GM19455 (cell line): ENCODE measurements around the gene NGLY1.

Experiments used
- ATAC-seq: cut with Tn5 transposase; IDR thresholded peaks from one replicate; pipeline ENCODE4 v1.9.1; 2021; ENCODE audit not compliant: unreplicated experiment

Gene NGLY1

DNA sequence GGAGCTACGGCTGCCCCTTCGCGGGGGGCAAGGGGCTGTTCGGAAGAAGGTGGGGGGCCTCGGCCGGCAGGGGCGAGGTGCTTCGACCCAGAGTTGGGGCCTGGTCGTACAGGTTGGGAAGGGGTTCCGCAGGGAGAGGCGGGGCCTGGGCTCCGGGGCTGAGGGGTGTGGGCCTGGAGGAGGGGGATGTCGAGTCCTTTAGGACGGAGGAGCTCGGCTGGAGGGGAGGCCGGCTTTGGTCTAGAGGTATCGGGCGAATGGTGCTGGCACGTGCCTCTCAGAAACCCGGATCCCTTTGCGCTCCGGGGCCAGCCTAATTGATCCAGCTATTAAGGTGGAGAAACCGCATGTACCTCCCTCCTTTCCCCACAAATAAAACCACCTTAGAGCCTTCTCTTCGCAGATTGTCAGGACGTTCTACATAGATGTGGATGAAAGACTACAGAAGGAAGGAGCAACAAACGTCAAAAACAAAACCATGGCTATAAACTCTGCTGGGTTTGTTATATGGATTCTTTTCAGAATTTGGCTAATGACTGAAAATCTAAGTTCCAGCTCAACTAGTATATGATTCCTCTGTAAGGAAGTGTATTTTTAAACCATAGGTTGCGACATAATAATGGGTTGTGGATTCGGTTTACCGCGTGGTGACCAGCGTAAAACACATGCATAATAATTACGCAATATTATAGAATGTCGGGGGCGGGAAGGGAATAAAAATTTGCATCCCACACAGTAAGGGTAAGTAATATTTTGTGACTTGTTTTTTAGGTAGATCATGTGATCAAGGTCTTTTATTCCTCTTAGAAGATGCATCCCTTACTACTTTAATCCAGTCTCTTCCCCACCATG is 644 bp upstream of the NGLY1 start:
- peak; percentile 30 for ATAC-seq

GRCh38 chr3:25782636-25782937 is 656 bp downstream of the NGLY1 start:
- ATAC-seq: no peak

DNA sequence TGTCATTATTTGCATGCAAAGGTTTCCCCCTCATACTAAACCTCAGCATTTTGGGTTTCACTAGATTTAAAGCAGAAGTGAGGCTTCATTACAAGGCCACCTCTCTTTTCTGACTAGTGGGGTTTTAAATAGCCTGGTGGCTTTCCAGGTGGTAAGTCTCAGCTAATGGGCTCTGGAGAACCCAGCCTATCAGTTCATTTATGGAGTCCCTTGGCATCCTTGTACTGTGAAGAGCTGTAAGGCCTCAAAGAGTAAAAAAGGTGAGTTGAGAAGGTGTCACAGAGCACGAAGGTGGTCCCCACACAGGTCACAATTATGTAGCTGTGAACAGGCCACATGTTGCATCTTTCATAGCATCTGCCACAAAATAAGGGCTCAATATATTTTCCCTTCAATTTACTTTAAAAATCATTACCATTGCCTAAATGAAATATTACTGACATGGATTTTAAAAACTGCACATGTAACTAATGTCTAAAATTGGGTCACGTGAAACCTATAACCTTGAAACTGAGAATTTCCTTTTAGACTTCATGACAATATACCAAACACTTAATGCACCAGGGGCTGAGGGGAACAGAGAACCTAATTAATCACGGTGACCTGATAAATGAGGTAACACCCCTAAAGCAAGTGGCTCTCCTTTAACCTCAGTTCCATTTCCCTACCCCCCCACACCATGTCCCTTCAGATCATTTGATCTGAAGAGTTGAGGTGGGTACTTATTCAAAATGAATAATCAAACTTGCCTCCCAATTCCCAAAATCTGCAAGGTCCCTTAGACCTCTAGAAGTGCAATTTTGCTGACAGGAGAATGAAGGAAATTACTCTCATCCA is 1.3 kb downstream of the NGLY1 start:
- ATAC-seq: peak; percentile 57

- no peak for ATAC-seq
These were observed 2.0 kb downstream of the NGLY1 start for GRCh38 chr3:25781145-25781757.

- no peak for ATAC-seq
These were observed 2.6 kb downstream of the NGLY1 start for GRCh38 chr3:25780618-25781017.

GRCh38 chr3:25775936-25776335 is 7.3 kb downstream of the NGLY1 start:
- ATAC-seq: no peak

GRCh38 chr3:25768851-25769250 is 14.4 kb downstream of the NGLY1 start:
- ATAC-seq: peak; percentile 86

- no peak for ATAC-seq
These were observed 31.5 kb downstream of the NGLY1 start for GRCh38 chr3:25751725-25752124.

GRCh38 chr3:25751048-25751447 is 32.2 kb downstream of the NGLY1 start:
- no peak for ATAC-seq

GRCh38 chr3:25749031-25749581 is 34.1 kb downstream of the NGLY1 start:
- ATAC-seq: no peak

DNA sequence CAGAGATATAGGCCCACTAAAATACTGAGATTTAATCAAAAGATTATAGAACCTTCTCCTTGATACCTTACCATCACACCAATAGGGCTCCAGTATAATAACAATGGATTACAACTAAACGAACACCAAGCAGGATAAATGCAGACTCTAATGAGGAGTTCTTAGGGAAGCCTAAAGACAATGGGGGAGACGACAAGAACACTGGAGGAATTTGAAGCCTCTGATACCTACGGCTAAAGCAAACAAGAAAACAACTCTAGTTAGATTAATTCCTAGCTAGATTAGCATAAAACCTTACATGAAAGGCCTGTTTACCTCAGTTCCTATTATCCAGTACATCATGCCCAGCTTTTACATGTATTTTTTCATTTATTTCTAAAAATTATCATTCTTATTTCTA is 35.1 kb downstream of the NGLY1 start:
- no peak for ATAC-seq

GRCh38 chr3:25747033-25747432 is 36.2 kb downstream of the NGLY1 start:
- ATAC-seq: no peak

DNA sequence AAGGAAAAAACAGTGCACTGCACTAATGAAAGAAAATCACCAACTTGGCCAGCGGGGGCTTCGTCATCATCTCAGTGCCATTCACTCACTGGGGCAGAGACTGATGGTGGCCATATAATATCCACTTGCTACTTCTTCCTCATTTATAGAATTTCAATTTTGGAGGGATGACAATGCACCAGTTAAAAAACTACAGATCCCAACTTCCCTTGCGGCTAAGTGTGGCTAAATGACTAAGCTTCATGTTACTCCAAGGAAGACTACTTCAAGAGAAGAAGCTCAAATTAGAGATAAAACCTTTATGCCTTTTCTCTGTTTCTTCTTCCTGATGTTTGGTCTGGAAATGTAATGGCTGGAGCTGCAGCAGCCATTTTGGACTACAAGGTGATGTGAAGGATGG is 38.8 kb downstream of the NGLY1 start:
- ATAC-seq: no peak

GRCh38 chr3:25728101-25728500 is 55.1 kb downstream of the NGLY1 start:
- no peak for ATAC-seq

DNA sequence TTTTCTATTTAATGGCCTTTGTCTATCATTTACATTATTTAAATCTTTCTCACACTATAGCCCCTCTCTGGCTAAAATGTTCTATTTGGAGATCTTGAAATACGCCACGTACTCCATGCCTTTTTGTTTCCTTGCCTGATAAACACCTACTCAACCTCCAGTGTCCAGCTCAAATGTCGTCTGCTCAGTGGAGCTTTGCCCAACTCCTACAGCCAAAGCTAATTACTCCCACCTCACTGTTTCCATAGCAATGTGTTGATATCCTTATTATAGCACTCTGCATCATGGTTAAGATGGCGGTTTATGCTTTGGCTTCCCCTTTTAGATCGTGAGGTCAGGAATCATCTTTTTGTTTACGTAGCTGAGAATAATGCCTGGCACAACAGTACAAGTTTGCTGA is 55.9 kb downstream of the NGLY1 start:
- ATAC-seq: no peak

DNA sequence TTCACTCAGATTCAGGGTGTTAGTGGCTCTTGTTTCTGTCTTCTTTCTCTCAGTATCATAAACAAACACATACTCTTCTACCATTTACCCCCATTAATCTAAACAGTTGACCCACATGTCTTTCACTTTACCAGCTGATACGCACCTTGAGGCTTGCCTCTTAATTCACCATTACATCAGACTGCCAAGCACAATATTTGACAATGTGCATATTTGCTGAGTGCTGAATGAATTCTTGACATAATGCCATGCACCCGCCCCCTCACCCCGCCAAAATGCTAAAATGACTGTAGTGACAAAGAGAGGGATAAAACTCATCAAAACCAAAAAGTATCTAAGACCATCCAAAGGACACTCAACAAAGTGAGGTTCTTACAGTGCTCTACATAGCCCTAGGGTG is 57.4 kb downstream of the NGLY1 start:
- ATAC-seq: no peak

DNA sequence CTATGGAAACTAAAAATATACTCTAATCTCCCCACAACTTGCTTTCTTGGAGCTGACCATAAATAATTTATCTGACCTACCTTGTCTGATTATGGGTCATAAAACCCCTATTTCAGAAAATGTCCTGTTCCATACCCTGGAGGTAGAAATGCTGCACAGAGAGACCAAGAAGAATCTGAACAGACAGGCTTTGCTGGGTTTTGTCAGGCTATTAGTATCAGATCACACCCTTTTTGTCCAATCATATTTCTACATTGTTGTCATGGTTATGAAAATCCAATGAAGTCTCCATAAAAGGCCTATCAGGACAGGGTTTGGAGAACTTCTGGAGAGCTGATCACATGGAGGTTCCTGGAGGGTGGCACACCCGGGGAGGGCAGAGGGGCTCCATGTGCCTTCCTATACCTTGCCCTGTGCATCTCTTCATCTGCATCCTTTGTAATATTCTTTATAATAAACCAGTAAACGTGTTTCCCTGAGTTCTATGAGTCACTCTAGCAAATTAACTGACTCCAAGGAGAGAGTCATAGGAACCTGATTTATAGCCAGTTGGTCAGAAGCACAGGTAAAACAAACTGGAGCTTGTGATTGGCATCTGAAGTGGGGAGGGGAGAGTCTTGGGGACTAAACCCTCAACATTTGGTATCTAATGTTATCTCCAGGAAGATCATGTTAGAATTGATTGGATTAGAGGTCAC is 58.1 kb downstream of the NGLY1 start:
- ATAC-seq: no peak

DNA sequence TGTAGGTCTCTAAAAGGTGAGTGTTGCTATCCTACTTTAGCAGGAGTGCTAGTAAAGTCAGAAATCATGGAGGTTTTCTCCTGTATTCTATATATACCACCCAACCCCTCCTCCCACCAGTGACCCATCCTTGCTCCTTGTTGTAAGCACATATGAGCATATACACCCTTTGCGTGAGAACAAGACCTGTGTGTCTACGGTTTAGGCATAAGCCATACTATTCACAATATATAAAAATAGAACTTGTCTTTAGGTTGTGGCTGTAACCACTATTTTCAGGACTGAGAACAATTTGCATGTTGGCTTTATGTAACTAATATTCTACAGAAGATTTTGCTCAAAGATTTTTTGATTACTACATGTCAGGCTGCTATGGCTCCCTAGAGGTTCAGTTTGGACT is 59.4 kb downstream of the NGLY1 start:
- ATAC-seq: no peak

DNA sequence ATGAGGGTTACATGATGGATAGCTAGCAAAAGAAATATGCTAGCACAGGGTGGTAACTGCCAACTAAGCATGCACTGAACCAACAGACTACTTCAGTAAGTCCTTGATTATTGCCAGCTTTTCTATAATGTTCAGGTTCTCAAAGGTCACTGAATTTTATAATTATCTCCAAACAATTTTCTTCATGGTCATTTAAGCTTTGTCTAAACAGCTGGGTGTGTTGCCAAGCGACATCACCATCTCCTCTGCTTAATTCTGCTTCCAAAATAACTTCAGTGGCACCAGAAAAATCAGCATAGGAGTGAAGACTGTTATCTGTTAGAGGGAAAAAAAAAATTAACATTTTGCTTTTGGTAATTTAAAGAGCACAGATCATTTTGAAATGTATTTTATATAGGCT is 63.9 kb downstream of the NGLY1 start:
- ATAC-seq: no peak

DNA sequence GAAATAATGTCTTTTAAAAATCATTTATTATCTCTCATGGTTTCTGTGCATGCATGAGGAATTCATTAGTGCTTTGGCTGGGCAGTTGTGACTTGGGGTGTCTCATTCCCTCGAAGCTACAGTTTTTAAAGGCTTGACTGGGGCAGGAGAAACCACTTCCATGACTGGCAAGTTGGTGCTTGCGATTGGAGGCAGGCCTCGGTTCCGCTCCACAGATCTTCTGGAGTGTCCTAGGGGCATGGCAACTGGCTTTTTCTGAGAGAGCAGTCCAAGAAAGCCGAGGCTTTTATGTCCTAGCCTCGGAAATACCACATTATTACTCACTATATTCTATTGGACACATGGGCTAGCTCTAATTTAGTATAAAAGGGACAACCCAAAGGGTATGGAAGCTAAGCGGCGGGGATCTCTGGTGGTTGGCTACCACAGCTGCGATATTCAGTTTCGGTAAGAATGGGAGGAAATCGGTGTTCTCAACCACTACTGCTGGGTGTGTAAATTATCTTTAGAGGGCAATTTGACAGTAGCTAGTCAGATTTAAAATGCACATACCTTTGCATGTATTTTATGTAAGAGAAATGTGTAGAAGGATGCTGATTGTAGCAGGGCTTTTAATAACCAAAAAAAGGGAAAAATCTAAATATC is 69.8 kb downstream of the NGLY1 start:
- no peak for ATAC-seq

- no peak for ATAC-seq
These were observed 72.2 kb downstream of the NGLY1 start for GRCh38 chr3:25711090-25711489.
